ENCODE results near the gene ATP6V1G3. TPM values are rescaled to one million over a fixed set of nuclear protein-coding genes. Genes with fewer than 3 reads are reported as not detected.

Gene ATP6V1G3
- total RNA-seq, 1 donor from 2014 or later = not detected

- no peaks in the 10 kb centered on the region for H3K36me3 ChIP-seq (ENCODE audit: control insufficient read depth, insufficient read depth, low read length)
- H3K4me3 ChIP-seq (ENCODE audit: low read depth, low read length) = no peak overlapping the region
- H3K27me3 ChIP-seq (ENCODE audit: control insufficient read depth, insufficient read depth, low read length) = no peaks in the 10 kb centered on the region
- no peak for TF ChIP-seq CTCF (IDR thresholded peaks at IDR 0.05; ENCODE audit: insufficient read depth, low read length, poor library complexity, severe bottlenecking)
- DNase-seq (ENCODE audit: low read depth) = no peak
These were observed 19.8 kb downstream of the ATP6V1G3 start for GRCh38 chr1:198520524-198521254.

DNA sequence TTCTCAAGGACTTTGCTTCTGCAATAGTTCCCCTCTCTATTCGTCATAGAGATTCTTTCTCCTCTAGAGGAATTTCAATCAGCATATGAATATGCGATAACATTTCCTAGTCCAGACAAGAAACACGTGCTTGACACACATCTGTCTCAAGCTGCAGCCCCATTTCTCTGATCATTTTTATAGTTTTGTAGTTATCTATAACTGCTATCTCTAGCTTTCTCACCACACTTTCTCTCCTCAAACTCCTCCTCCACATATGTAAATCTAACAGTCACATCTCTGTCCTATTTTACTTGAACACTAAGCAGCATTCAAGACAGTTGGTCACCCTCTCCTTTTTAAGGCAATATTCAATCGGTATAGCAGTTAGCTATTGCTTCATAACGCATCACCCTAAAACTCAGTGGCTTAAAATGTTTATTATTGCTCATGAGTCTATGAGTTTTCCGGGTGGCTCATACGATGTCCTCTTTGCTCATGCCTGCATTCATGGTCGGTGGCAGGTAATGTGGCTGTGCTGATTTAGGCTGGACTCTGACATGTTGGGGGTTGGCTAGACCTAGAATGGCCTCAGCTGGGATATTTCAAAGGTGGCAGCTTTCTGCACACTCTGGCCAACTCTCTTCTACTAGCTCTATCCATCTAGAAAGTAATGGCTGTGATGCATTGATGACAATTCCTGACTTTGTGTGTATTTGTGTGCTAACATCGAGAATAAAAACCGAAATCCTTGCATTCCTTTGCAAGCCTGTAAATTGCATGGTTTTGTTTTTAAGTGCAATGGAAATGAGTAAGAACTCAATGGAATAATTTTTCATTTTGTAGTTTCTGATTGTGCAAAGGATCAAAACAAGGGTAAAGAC, 20.6 kb downstream of the ATP6V1G3 start:
- DNase-seq (ENCODE audit: low read depth) = no peak
- Histone ChIP-seq H3K36me3 (ENCODE audit: control insufficient read depth, insufficient read depth, low read length) (no peaks in the 10 kb centered on the region), H3K27me3 (ENCODE audit: control insufficient read depth, insufficient read depth, low read length) (no peaks in the 10 kb centered on the region), H3K4me3 (ENCODE audit: low read depth, low read length) (no peak overlapping the region)
- no peak for TF ChIP-seq CTCF (IDR thresholded peaks at IDR 0.05; ENCODE audit: insufficient read depth, low read length, poor library complexity, severe bottlenecking)

DNA sequence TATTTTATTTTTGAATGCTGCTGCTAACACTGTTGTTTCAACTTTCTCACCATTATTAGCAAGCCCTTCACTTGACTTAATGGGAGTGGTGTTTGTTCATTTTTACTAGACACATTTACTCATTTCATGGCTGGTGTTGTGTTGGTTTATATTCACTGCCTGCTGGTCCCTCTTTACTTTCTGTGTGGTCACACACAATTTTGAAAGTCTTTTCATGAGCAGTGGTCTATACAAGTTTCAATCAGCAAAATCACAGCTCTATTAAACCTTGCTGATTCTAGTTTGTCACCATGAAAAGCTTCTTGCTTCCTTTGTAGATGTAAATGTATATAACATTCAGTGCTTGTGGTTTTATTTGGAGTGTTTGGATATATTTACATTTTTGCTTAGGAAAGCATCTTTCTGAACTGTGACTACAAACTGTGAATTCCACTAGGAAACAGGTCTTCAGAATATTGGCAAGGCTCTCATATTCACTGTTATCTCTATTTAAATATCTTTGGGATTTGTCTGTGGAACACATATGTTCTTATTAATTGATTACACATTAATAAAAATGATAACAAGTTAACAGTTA, 22.8 kb downstream of the ATP6V1G3 start:
- no peak for TF ChIP-seq CTCF (IDR thresholded peaks at IDR 0.05; ENCODE audit: insufficient read depth, low read length, poor library complexity, severe bottlenecking)
- Histone ChIP-seq H3K36me3 (ENCODE audit: control insufficient read depth, insufficient read depth, low read length) (no peaks in the 10 kb centered on the region), H3K27me3 (ENCODE audit: control insufficient read depth, insufficient read depth, low read length) (no peaks in the 10 kb centered on the region), H3K4me3 (ENCODE audit: low read depth, low read length) (no peak overlapping the region)
- no peak for DNase-seq (ENCODE audit: low read depth)

DNA sequence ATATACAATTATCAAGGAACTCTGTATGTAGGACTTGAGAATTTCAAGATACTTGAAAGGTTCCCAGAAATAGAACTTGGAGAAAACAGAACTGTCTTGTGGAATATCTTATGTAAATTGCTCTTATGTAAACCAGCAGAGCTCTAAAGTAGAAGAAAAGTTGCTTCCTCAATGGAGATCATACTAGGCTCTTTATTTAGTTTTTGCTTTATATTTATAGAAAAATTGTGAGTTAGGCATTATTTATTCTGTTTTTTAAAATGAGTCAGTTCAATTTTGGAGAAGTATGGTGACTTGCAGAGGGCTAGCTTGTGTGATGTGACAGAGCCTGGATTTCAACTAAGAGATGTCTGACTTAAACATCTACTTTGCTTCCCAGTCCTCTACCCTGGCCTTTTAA, 40.4 kb downstream of the ATP6V1G3 start:
- Histone ChIP-seq H3K4me3 (ENCODE audit: low read depth, low read length) (no peak overlapping the region), H3K27me3 (ENCODE audit: control insufficient read depth, insufficient read depth, low read length) (no peaks in the 10 kb centered on the region), H3K36me3 (ENCODE audit: control insufficient read depth, insufficient read depth, low read length) (no peaks in the 10 kb centered on the region)
- TF ChIP-seq CTCF (IDR thresholded peaks at IDR 0.05; ENCODE audit: insufficient read depth, low read length, poor library complexity, severe bottlenecking) = no peak
- DNase-seq (ENCODE audit: low read depth) = no peak

DNA sequence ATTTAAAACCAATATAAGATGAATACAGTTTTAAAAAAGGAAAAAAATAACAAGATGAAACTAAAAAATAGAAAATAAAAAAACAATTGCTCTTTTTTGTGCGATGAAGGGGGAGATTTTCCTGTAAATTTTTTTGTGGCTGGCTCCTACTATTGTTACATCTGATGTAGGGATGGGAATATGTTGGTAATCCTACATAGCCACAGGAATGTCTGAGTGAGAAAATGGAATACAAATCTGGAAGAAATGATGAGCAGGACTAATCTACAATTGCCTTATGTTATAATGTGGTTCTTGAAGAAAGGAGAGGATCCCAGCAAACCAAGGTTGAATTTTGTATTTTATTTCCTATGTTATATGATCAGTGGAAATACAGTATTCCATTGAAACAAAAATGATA, 40.9 kb downstream of the ATP6V1G3 start:
- no peaks in the 10 kb centered on the region for H3K36me3 ChIP-seq (ENCODE audit: control insufficient read depth, insufficient read depth, low read length)
- H3K27me3 ChIP-seq (ENCODE audit: control insufficient read depth, insufficient read depth, low read length) = no peaks in the 10 kb centered on the region
- no peak overlapping the region for H3K4me3 ChIP-seq (ENCODE audit: low read depth, low read length)
- no peak for TF ChIP-seq CTCF (IDR thresholded peaks at IDR 0.05; ENCODE audit: insufficient read depth, low read length, poor library complexity, severe bottlenecking)
- DNase-seq (ENCODE audit: low read depth) = no peak

Measured in kidney epithelial cell (primary cell).